Endothelial cell of umbilical vein (primary cell): Measurements from ENCODE around the gene SSPN. TPM values are rescaled to one million over a fixed set of nuclear protein-coding genes. Genes with fewer than 3 reads are reported as not detected.

Source experiments
- BruUV-seq: library from RNA; stranded (reverse); fragments of 400-500 nt; replicated peaks from 2 replicates; lab custom pipeline; 2021; lab: Mats Ljungman, UMichigan
- CTCF ChIA-PET: fragments of 300-600, 350-600 bp; sonication (Branson Sonifier 250); formaldehyde crosslinking; loops from one replicate; lab custom pipeline; 2021; ENCODE audit warnings: antibody characterized with exemption, inconsistent platforms; lab: Charles Lee
- POLR2A ChIA-PET: fragments of 300-600, 350-600 bp; sonication (Branson Sonifier 250); formaldehyde crosslinking; loops from one replicate; lab custom pipeline; 2021; ENCODE audit warnings: antibody characterized with exemption, inconsistent platforms; lab: Charles Lee
- DNase-seq: peaks from one replicate; pipeline ENCODE4 v3.0.0-alpha.2; 2011; ENCODE audit warnings: low read depth, low spot score
- FAIRE-seq: peaks from 2 replicates; lab custom pipeline; 2011; peaks lifted over from hg19 to GRCh38; lab: Jason Lieb, UNC
- H2AFZ ChIP-seq: 2 replicates; pipeline ENCODE4 v1.6.0; 2012; ENCODE audit warnings: low read depth, low read length, control low read depth, inconsistent platforms
- H3K27ac ChIP-seq: 2 replicates; pipeline ENCODE4 v1.5.1; 2011; ENCODE audit warnings: low read depth, mild to moderate bottlenecking, control low read depth, low read length, moderate library complexity; ENCODE audit not compliant: insufficient read depth
- H3K27me3 ChIP-seq, 2 experiments: 2 replicates each; pipeline versions ENCODE4 v1.6.0 to v1.6.1; 2011; ENCODE audit warnings: low read length in 2 of 2, mixed read lengths in 1 of 2; ENCODE audit not compliant: control insufficient read depth in 2 of 2, insufficient read depth in 2 of 2
- H3K36me3 ChIP-seq, 2 experiments: 2 replicates in 1 of 2; 3 replicates in 1 of 2; pipeline ENCODE4 v1.5.1; 2011; ENCODE audit warnings: low read length in 2 of 2, mild to moderate bottlenecking in 1 of 2, moderate library complexity in 1 of 2; ENCODE audit not compliant: control insufficient read depth in 2 of 2, insufficient read depth in 2 of 2; ENCODE audit errors: extremely low read depth in 1 of 2
- H3K4me1 ChIP-seq: 3 replicates; pipeline ENCODE4 v1.5.1; 2011; ENCODE audit warnings: mild to moderate bottlenecking, low read length; ENCODE audit not compliant: control insufficient read depth, insufficient read depth; ENCODE audit errors: extremely low read depth
- H3K4me2 ChIP-seq: 2 replicates; pipeline ENCODE4 v1.6.1; 2011; ENCODE audit warnings: low read length, control low read depth, mixed read lengths; ENCODE audit not compliant: insufficient read depth
- H3K4me3 ChIP-seq, 3 experiments: fragments of 200-600 bp in 1 of 3; sonication (generic), shearing (Covaris generic) in 1 of 3; replicated peaks in 1 of 3; 2 replicates each; pipeline ENCODE4 v1.5.1; 2011 to 2016; ENCODE audit warnings: control low read depth in 3 of 3, low read length in 3 of 3, mild to moderate bottlenecking in 2 of 3, inconsistent platforms in 1 of 3, low read depth in 1 of 3, moderate library complexity in 1 of 3; ENCODE audit not compliant: insufficient read depth in 1 of 3
- H3K79me2 ChIP-seq: 2 replicates; pipeline ENCODE4 v1.6.0; 2012; ENCODE audit warnings: low read length, inconsistent platforms; ENCODE audit not compliant: control insufficient read depth, insufficient read depth
- H3K9ac ChIP-seq: replicated peaks from 2 replicates; pipeline ENCODE3; 2011; ENCODE audit warnings: low read length, control low read depth; ENCODE audit not compliant: insufficient read depth; ENCODE audit errors: extremely low read depth
- H3K9me1 ChIP-seq: replicated peaks from 3 replicates; pipeline ENCODE4 v1.6.0; 2011; ENCODE audit warnings: mild to moderate bottlenecking, low read length; ENCODE audit not compliant: control insufficient read depth, insufficient read depth; ENCODE audit errors: extremely low read depth
- H3K9me3 ChIP-seq: replicated peaks from 2 replicates; pipeline ENCODE4 v1.5.1; 2012; ENCODE audit warnings: low read length, inconsistent platforms; ENCODE audit not compliant: control insufficient read depth, insufficient read depth
- H4K20me1 ChIP-seq: replicated peaks from 2 replicates; pipeline ENCODE3; 2011; ENCODE audit warnings: mild to moderate bottlenecking, low read length; ENCODE audit not compliant: control insufficient read depth, insufficient read depth; ENCODE audit errors: extremely low read depth
- EZH2 ChIP-seq: IDR thresholded peaks from 2 replicates; pipeline ENCODE4 v1.6.1; 2012; ENCODE audit warnings: borderline replicate concordance, low read depth, mild to moderate bottlenecking, moderate library complexity, low read length, inconsistent platforms; ENCODE audit not compliant: severe bottlenecking
- FOS ChIP-seq: IDR thresholded peaks from 2 replicates; pipeline ENCODE4 v1.6.1; 2011; ENCODE audit warnings: mild to moderate bottlenecking, low read length, moderate library complexity, borderline replicate concordance; ENCODE audit not compliant: insufficient read depth
- GATA2 ChIP-seq: IDR thresholded peaks from 2 replicates; pipeline ENCODE4 v1.7.0; 2011; ENCODE audit warnings: low read depth, mild to moderate bottlenecking, moderate library complexity, mixed read lengths, low read length; ENCODE audit not compliant: insufficient read length, insufficient read depth
- JUN ChIP-seq: IDR thresholded peaks from 2 replicates; pipeline ENCODE4 v1.6.1; 2011; ENCODE audit warnings: borderline replicate concordance, low read depth; ENCODE audit not compliant: insufficient read length, insufficient read depth
- MYC ChIP-seq: IDR thresholded peaks from one replicate; pipeline ENCODE4 v1.6.1; 2011; ENCODE audit warnings: mild to moderate bottlenecking, low read depth, low read length
- POLR2A ChIP-seq: IDR thresholded peaks from 2 replicates; pipeline ENCODE4 v1.6.1; 2012; ENCODE audit warnings: low read depth, mild to moderate bottlenecking, control low read depth, low read length
- POLR2AphosphoS5 ChIP-seq: IDR thresholded peaks from 2 replicates; pipeline ENCODE4 v1.6.1; 2012; ENCODE audit warnings: low read depth, mild to moderate bottlenecking, control low read depth, low read length, moderate library complexity; ENCODE audit not compliant: insufficient read depth
- dilution Hi-C: fragments of 300-500 bp; cut with MboI; formaldehyde crosslinking; loops from one replicate; pipeline ENCODE4 v1.15.0; 2019; ENCODE audit warnings: low sequenced_read_pairs; ENCODE audit not compliant: extremely low pct_ligation_motif_present
- intact Hi-C: fragments of 100-400 bp; cut with micrococcal nuclease; formaldehyde crosslinking; loops from one replicate; pipeline ENCODE4 v1.10.0; 2022
- polyA plus RNA-seq, 4 experiments: library from polyadenylated mRNA; depleted of rRNA in 3 of 4; stranded (reverse) in 3 of 4; unstranded in 1 of 4; fragments of >200 nt; gene quantifications; 2 replicates each; pipeline versions ENCODE4 v1.2.1 to v1.2.3, GENCODE V29; 2011 to 2012; ENCODE audit warnings: missing spikeins in 1 of 4
- total RNA-seq: library from RNA; stranded (reverse); gene quantifications from 2 replicates; pipeline ENCODE4 v1.2.3, GENCODE V29; 2021
- TF ChIP-seq, protein P1 (sequence below), 2 donors: IDR thresholded peaks; 1 replicate in 1 of 2; 2 replicates in 1 of 2; pipeline ENCODE4 v1.5.1; 2011; ENCODE audit warnings: low read length in 2 of 2, mild to moderate bottlenecking in 2 of 2, moderate library complexity in 2 of 2, control low read depth in 1 of 2, inconsistent platforms in 1 of 2, low read depth in 1 of 2; ENCODE audit not compliant: insufficient read depth in 1 of 2; ENCODE audit errors: extremely low read depth in 1 of 2
- TF ChIP-seq, protein P2 (sequence below): IDR thresholded peaks from 2 replicates; pipeline ENCODE4 v1.6.1; 2011; ENCODE audit not compliant: insufficient read depth, insufficient read length

Gene SSPN
- total and polyA plus RNA-seq, 2 donors (not counting 3 experiments of a cell fraction or from before 2014, with no cell fraction given), result 1.3 to 2.1 TPM

- no peaks in the 10 kb centered on the region for H3K9me3 ChIP-seq
- ChIA-PET CTCF (no interaction called here), POLR2A (no interaction called here)
- H3K4me2 ChIP-seq, result no peak overlapping the region
- dilution Hi-C loops (no loop called here), intact Hi-C loops (no loop called here)
- peaks cover 4 to 5% of the 10 kb centered on the region in 2 experiments for H3K27me3 ChIP-seq
- H3K9ac ChIP-seq, result no peak overlapping the region
- TF ChIP-seq, protein P1, sequence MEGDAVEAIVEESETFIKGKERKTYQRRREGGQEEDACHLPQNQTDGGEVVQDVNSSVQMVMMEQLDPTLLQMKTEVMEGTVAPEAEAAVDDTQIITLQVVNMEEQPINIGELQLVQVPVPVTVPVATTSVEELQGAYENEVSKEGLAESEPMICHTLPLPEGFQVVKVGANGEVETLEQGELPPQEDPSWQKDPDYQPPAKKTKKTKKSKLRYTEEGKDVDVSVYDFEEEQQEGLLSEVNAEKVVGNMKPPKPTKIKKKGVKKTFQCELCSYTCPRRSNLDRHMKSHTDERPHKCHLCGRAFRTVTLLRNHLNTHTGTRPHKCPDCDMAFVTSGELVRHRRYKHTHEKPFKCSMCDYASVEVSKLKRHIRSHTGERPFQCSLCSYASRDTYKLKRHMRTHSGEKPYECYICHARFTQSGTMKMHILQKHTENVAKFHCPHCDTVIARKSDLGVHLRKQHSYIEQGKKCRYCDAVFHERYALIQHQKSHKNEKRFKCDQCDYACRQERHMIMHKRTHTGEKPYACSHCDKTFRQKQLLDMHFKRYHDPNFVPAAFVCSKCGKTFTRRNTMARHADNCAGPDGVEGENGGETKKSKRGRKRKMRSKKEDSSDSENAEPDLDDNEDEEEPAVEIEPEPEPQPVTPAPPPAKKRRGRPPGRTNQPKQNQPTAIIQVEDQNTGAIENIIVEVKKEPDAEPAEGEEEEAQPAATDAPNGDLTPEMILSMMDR (IDR thresholded peaks at IDR 0.05; ENCODE audit: extremely low read depth in 1 of 2, insufficient read depth in 1 of 2, low read depth in 1 of 2, low read length in 2 of 2), result no peak
- TF ChIP-seq, protein P2, sequence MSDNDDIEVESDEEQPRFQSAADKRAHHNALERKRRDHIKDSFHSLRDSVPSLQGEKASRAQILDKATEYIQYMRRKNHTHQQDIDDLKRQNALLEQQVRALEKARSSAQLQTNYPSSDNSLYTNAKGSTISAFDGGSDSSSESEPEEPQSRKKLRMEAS, result no peak
- TF ChIP-seq FOS (no peak), EZH2 (no peak), JUN (no peak), MYC (no peak), GATA2 (no peak), POLR2AphosphoS5 (no peak), POLR2A (no peak)
- H3K4me1 ChIP-seq, result no peaks in the 10 kb centered on the region
- no peaks in the 10 kb centered on the region for H3K9me1 ChIP-seq
- H3K4me3 ChIP-seq, result no peak overlapping the region
- no peak for DNase-seq
- no peak overlapping the region for H3K27ac ChIP-seq
- H3K36me3 ChIP-seq, result no peaks in the 10 kb centered on the region
- FAIRE-seq, result no peak
- no peak overlapping the region for H2AFZ ChIP-seq
- no peaks in the 10 kb centered on the region for H3K79me2 ChIP-seq
- H4K20me1 ChIP-seq, result no peaks in the 10 kb centered on the region
- no TSS peak for BruUV-seq
Measured at GRCh38 chr12:26164118-26164517, 31.3 kb upstream of the SSPN start.
